Cerebellar nuclear complex (tissue), 1 donor: Measurements from ENCODE around the gene RARRES2.
"Not testable (repeated sequence)": the region's sequence is repeated elsewhere in the genome, so short reads cannot be mapped to it uniquely, and the experiment has no call there.

Experiments
- DNase-seq, 2 experiments: peaks; one replicate each; lab custom pipeline; 2025; lab: John Stamatoyannopoulos, UW

The RARRES2 gene

GRCh38 chr7:150317748-150318444 lies 23.5 kb downstream of the RARRES2 start:
- no peak for DNase-seq

DNA sequence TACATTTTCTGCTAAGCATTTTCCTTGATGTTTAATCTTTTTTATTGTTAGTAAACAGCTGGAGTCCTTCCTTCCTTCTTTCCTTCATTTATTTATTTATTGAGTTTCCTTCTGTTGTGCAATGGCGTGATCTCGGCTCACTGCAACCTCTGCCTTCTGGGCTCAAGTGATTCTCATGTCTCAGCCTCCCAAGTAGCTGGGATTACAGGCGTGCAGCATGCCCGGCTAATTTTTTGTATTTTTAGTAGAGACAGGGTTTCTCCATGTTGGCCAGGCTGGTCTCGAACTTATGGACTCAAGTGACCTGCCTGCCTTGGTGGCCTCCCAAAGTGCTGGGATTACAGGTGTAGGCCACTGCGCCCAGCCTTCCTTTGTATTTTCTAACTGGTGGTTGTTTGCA lies 24.4 kb downstream of the RARRES2 start:
- DNase-seq, result not testable (repeated sequence)

DNA sequence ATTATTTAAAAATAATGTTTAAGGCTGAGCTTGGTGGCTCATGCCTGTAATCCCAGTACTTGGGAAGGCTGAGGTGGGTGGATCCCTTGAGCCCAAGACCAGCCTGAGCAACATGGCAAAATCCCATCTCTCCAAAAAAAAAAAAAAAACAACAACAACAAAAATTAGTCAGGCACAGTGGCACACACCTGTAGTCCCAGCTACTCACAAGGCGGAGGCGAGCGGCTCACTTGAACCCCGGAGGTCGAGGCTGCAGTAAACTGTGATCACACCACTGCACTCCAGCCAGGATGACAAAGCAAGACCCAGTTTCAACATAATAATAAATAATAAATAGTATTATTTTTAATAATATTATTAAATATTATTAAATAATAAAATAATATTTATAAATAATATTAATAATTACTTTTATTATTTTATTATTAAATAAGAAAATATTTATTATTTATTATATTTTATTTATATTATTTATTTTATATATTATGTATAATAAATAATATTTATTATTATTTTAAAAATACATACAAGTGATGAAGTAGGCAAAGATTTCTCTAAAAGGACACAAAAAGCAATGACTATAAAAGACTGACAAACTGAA lies 26.7 kb downstream of the RARRES2 start:
- DNase-seq, result no peak

DNA sequence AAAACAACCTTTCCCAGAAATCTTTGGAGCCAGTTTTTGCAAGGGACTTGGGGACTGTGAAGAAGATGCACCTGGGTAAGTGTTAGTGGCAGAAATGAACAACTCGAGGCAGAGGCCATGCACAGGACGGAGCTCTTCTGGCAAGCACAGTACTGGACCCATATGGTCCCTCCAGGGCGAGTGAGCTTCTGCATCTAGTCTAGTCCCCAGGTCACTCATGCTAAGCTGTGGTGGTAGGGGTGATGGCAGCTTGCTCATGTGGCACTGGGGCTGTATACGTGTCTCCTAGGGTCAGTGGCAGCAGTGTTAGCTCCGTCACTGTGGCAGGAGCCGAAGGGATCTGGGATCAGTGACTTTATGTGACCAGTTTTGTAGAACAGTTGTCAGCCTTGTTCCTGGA lies 27.6 kb downstream of the RARRES2 start:
- DNase-seq, result no peak

- DNase-seq, result no peak
Measured at GRCh38 chr7:150313367-150313809, 28.0 kb downstream of the RARRES2 start.

- not testable (repeated sequence) for DNase-seq
Measured at GRCh38 chr7:150312649-150313366, 28.6 kb downstream of the RARRES2 start.

DNA sequence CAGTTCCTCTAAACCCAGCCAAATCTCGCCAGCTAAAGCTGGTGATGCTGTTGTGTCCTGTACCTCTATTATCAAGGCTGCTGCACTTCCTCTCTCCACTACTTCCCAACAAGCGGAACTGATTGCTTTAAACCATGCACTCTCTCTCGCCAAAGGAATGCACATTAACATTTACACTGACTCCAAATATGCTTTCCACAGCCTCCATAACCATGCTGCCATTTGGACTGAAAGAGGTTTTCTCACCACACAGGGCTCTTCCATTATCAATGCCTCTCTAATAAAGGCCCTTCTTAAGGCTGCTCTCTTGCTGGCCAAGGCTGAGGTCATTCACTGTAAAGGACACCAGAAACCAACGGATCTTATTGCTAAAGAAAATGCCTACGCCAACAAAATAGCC lies 29.7 kb downstream of the RARRES2 start:
- DNase-seq, result no peak

GRCh38 chr7:150311146-150311545 lies 30.3 kb downstream of the RARRES2 start:
- no peak for DNase-seq

DNA sequence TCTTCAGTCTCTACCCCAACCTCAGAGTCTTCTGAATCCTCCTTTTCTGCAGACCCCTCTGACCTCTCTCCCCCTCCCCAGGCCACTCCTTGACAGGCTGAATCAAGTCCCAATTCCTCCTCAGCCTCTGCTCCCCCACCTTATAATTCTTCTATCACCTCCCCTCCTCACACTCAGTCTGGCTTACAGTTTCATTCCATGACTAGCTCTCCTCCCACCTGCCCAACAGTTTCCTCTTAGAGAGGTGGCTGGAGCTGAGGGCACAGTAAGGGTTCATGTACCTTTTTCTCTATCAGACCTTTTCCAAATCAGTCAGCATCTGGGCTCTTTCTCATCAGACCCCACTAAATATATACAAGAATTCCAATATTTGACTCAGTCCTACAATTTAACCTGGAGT lies 32.9 kb downstream of the RARRES2 start:
- DNase-seq, result no peak

GRCh38 chr7:150307904-150308303 lies 33.5 kb downstream of the RARRES2 start:
- no peak for DNase-seq

- DNase-seq, result no peak
Measured at GRCh38 chr7:150307129-150307528, 34.3 kb downstream of the RARRES2 start.

GRCh38 chr7:150306377-150306776 lies 35.1 kb downstream of the RARRES2 start:
- not testable (repeated sequence) for DNase-seq

DNA sequence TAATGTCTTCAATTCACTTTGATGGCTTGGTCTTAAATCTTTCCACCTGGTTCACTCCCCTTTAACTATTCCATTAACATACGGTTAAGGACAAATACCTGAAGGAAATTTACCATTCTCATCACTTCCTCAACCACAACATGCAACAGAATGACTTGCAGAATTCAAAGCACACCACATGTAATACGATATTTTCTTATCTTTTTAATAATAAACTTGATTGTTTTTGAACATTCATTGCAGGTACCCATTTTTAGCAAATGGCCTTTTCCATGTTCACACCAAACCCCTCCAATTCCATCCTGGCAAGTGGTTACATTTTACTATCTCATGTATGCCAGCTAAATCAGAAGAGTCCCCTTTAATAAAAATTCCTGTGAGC lies 35.5 kb downstream of the RARRES2 start:
- not testable (repeated sequence) for DNase-seq

DNA sequence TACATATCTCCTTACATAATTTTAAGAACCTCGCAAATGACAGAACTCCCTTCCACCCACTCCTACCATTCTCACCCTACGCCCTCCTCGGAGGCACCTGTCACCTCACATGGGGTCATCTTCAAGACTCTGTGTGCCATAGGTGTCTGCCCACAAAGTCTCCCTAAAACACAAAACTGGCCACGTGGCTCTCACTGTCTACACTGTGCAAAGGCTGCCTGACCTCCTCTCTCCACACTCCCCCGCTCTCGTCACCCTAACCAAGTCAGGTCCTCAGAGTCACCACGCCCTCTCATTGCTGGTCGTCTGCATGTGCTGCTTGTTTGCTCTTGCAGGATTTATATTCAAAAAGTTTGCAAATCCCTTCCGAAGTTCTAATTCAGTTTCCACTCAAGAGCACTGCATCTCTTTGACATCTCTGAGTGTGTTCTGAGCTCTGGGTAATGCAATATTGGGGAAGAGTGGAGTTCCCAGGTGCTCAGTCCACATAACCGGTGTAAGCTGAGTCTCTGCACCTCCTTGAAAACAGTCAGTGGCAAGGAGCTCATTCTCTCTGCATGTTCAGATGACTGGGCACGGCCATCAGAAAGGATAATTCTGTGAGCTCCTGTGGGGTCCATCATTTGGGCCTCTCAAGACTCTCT lies 36.0 kb downstream of the RARRES2 start:
- DNase-seq, result not testable (repeated sequence)

- not testable (repeated sequence) for DNase-seq
Measured at GRCh38 chr7:150304499-150305258, 36.8 kb downstream of the RARRES2 start.

GRCh38 chr7:150302908-150303310 lies 38.5 kb downstream of the RARRES2 start:
- DNase-seq, result not testable (repeated sequence)

DNA sequence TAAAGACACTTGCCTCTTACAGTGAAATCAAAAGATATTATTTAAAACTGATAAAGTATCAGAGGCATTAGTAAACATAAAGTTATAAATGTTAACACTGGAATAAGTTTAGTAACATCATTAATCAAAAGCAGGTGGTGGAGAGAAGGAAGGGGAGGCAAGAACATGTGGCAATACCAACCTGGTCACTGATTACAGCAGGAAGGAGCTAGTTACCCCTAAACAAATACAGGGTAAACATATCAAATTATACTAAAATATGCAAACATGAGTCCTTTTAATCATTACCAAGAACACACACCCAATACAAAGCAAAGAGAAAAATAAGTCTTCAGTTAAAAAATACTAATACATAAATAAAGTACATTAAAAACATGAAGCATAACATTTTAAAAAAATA lies 43.5 kb downstream of the RARRES2 start:
- not testable (repeated sequence) for DNase-seq

GRCh38 chr7:150296802-150297201 lies 44.6 kb downstream of the RARRES2 start:
- not testable (repeated sequence) for DNase-seq

- not testable (repeated sequence) for DNase-seq
Measured at GRCh38 chr7:150295614-150296013, 45.8 kb downstream of the RARRES2 start.

GRCh38 chr7:150295027-150295426 lies 46.4 kb downstream of the RARRES2 start:
- not testable (repeated sequence) for DNase-seq

- DNase-seq, result not testable (repeated sequence)
Measured at GRCh38 chr7:150290317-150290716, 51.1 kb downstream of the RARRES2 start.

DNA sequence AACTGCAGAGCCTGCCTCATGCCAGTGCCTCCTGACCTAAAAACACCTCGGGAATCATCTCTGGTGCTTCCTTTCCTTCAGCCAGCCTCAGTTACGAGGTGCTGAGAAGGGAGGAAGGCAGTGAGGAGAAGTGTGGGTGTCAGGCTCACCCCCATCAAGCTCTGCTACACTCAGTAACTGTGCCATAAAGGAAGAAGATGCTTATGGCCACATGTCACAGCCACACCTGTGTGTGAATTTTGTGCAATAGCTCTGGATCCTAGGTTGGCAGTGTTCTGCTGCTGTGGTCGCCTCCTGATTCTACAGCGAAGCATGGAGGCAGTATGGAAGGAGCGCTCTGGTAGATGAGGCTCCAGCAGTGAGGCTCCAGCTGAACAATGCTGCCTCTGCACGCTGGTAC lies 52.6 kb downstream of the RARRES2 start:
- DNase-seq, result not testable (repeated sequence)
